Esophagus muscularis mucosa (tissue), 3 donors: ENCODE data around the gene ZDHHC12.
A peak's percentile ranks its signal among the peaks of the same experiment; 100 is the strongest.

Experiments used
- CTCF ChIP-seq, 3 experiments: fragments of 200-600 bp in 2 of 3; fragments of 450-650 bp in 1 of 3; sonication (generic) in 2 of 3; IDR thresholded peaks; one replicate each; pipeline ENCODE4 v1.5.1; 2017 to 2019; ENCODE audit warnings: antibody characterized with exemption in 3 of 3, mild to moderate bottlenecking in 2 of 3, moderate library complexity in 1 of 3
- POLR2A ChIP-seq: fragments of 450-650 bp; IDR thresholded peaks from one replicate; pipeline ENCODE4 v1.6.1; 2017; ENCODE audit warnings: antibody characterized with exemption, moderate library complexity, mild to moderate bottlenecking, low read depth
- POLR2AphosphoS5 ChIP-seq, 2 donors: sonication (generic); formaldehyde crosslinking; IDR thresholded peaks; one replicate each; pipeline ENCODE4 v1.6.1; 2017; ENCODE audit warnings: antibody characterized with exemption in 2 of 2

- TF ChIP-seq POLR2AphosphoS5 (IDR thresholded peaks at IDR 0.05): peak; percentile 49 to 61
- TF ChIP-seq CTCF (IDR thresholded peaks at IDR 0.05): no peak
- TF ChIP-seq POLR2A: no peak
Observed at GRCh38 chr9:128684325-128685199, 39.4 kb downstream of the ZDHHC12 start.
